ENCODE results near the gene PTPRCAP.

DNA sequence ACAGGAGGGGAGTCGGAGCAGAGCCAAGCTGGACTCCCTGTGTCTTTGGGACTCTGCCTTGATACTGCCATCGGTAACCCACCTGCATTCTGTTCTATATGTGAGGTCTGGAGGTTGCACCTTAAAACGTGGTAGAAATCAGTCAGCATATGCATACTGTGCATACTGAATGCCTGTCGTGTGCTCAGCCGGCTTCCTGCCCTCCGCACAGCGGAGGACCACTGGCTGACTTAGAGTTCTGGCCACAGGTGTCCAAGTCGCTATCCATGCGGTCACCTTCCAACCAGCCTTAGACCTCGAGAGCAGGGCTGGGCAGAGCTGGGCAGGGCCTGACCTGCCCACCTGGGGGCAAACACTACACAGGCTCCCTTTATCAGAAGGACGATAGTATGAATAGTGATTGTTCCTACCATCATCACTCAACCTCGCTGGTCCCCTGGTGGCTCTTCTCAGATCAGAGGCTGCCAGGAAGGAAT lies 29.8 kb downstream of the PTPRCAP start:
- TF ChIP-seq, protein P1, sequence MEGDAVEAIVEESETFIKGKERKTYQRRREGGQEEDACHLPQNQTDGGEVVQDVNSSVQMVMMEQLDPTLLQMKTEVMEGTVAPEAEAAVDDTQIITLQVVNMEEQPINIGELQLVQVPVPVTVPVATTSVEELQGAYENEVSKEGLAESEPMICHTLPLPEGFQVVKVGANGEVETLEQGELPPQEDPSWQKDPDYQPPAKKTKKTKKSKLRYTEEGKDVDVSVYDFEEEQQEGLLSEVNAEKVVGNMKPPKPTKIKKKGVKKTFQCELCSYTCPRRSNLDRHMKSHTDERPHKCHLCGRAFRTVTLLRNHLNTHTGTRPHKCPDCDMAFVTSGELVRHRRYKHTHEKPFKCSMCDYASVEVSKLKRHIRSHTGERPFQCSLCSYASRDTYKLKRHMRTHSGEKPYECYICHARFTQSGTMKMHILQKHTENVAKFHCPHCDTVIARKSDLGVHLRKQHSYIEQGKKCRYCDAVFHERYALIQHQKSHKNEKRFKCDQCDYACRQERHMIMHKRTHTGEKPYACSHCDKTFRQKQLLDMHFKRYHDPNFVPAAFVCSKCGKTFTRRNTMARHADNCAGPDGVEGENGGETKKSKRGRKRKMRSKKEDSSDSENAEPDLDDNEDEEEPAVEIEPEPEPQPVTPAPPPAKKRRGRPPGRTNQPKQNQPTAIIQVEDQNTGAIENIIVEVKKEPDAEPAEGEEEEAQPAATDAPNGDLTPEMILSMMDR (IDR thresholded peaks at IDR 0.05): no peak
- no peak for TF ChIP-seq POLR2A (IDR thresholded peaks at IDR 0.05)
- no peak for TF ChIP-seq POLR2AphosphoS5 (IDR thresholded peaks at IDR 0.05)
